Muscle layer of duodenum (tissue), 2 donors: ENCODE data around the gene TEX22.

ENCODE experiments used
- H3K27ac ChIP-seq: one replicate; pipeline ENCODE4 v1.7.0; 2013; ENCODE audit warnings: mild to moderate bottlenecking, low read length
- H3K27me3 ChIP-seq: one replicate; pipeline ENCODE4 v1.7.0; 2013; ENCODE audit warnings: low read depth, mild to moderate bottlenecking, control low read depth, low read length
- H3K36me3 ChIP-seq, 2 donors: one replicate each; pipeline ENCODE4 v1.7.0; 2013; ENCODE audit warnings: low read length in 2 of 2, control low read depth in 1 of 2, mild to moderate bottlenecking in 1 of 2; ENCODE audit not compliant: insufficient read depth in 2 of 2, control insufficient read depth in 1 of 2
- H3K4me1 ChIP-seq, 2 donors: one replicate each; pipeline ENCODE4 v1.7.0; 2013; ENCODE audit warnings: low read length in 2 of 2, mild to moderate bottlenecking in 2 of 2, control low read depth in 1 of 2, moderate library complexity in 1 of 2; ENCODE audit not compliant: insufficient read depth in 2 of 2, control insufficient read depth in 1 of 2
- H3K4me3 ChIP-seq, 2 donors: one replicate each; pipeline ENCODE4 v1.7.0; 2013; ENCODE audit warnings: low read length in 2 of 2, low read depth in 1 of 2, mild to moderate bottlenecking in 1 of 2
- H3K9me3 ChIP-seq, 2 donors: one replicate each; pipeline ENCODE4 v1.7.0; 2013; ENCODE audit warnings: low read length in 2 of 2, control low read depth in 1 of 2, mild to moderate bottlenecking in 1 of 2; ENCODE audit not compliant: control insufficient read depth in 1 of 2
- donor health status: healthy.

Gene TEX22, protein sequence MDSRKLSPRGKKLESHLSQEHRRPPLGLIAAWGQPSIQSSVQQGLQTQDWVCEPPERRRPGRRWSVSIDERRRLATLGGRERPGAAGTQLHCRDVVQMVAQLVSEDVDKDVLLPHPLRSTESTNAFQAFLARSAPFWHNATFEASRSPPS

DNA sequence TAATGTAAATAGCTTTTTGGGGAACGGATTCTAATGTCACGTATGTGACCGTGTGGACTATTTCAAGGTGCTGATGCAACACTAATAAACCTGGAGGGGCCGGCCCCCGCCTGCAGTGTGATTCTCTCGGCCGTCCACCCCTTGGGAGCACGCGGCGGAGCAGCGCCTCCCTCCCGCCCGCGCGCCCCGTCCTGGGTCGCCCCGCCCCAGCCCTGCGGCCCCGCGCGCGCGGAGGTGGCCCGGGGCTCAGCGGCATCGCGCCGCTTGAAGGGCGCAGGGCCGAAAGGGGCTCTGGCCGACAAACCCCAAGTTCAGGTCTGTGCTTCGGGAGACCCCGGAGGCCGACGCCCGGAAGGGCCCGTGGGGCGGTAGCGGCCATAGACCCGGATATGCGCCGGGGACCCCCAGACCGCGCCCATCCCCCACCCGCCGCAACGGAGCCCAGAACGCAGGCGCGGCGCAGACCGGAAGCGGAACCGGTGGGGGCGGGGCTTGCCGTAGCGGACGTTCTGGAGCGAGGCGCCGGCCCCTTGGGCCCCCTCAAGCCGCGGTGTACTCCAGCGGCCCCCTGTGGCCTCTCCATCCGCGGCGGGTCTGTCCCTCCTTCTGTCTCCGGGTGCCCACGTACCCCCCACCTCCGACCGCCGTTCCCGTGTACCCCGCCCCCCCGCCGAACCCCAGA is at the start of gene TEX22:
Gene TEX22, plus strand, starts transcription at position 495 of the 682 bp plus-strand sequence. CDS start 803 bp downstream, outside the sequence.
- H3K9me3 ChIP-seq, result peaks cover 0 to 3% of the 10 kb centered on the region in 2 donors
- no peaks in the 10 kb centered on the region for H3K27me3 ChIP-seq
- peak within 1 kb of the TSS; percentile 66 to 83 for H3K4me3 ChIP-seq
- peaks cover 10 to 23% of the 10 kb centered on the region in 2 donors for H3K4me1 ChIP-seq
- H3K27ac ChIP-seq, result peak within 1 kb of the TSS; percentile 31
- peaks cover 7 to 26% of the 10 kb centered on the region in 2 donors for H3K36me3 ChIP-seq

DNA sequence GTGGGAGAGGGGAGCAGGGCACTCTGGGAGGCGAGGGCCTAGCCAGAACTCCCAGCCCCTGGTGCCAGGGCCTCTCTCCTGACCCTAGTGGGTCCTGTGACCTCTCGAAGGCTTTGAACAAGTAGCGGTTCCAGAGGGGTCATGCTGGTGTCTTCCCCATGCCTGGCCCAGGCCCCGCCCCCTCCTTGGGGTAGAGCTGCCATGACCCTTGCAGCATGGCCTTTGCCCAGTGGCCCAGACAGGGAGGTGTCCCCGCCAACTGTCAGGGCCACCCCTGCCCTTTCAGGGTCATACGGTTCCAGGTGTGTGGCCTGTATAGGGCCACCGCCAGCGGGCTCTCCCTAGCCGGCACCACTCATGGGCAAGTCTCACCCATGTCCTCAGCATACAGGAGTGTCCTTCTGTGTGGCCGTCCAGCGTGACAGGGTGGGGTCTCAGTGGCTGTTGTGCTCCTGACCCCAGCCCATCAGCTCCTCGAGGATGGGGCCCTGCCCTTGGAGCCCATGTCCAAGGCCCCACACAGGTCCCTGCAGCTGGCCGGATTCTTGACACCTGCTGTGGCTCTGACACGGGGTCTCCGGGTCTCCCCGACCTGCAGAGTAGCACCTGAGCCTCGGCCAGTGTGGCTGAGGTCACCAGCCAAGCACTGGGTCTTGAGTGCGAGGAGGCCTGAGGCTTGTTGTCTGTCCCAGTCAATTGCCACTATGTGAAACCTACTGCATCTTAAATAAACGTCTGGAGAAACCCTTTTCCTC is 49.2 kb upstream of the TEX22 start:
- H3K27me3 ChIP-seq, result no peaks in the 10 kb centered on the region
- H3K4me1 ChIP-seq, result peaks cover 0 to 4% of the 10 kb centered on the region in 2 donors
- H3K36me3 ChIP-seq, result peaks cover 0 to 5% of the 10 kb centered on the region in 2 donors
- H3K4me3 ChIP-seq, result no peak overlapping the region
- no peak overlapping the region for H3K27ac ChIP-seq
- no peaks in the 10 kb centered on the region for H3K9me3 ChIP-seq

DNA sequence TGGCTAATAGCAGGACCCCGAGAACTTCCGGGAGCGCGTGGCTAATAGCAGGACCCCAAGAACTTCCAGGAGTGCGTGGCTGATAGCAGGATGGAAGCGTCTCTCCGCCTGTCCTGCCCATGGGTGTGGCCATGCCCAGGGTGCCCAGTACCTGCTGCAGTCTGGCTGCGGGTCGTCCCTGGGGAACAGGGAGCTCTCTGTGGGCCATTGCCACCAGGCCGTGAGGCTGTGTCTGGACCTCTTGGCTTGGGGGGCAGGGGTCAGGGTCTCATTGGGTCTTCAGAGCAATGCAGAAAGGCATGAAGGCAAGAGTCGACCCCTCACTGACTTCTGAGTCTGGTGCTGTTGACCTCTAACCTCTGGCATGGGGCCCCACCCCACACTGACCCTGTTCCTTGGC is 48.3 kb upstream of the TEX22 start:
- Histone ChIP-seq H3K27me3 (no peaks in the 10 kb centered on the region), H3K4me1 (peaks cover 0 to 4% of the 10 kb centered on the region in 2 donors)

DNA sequence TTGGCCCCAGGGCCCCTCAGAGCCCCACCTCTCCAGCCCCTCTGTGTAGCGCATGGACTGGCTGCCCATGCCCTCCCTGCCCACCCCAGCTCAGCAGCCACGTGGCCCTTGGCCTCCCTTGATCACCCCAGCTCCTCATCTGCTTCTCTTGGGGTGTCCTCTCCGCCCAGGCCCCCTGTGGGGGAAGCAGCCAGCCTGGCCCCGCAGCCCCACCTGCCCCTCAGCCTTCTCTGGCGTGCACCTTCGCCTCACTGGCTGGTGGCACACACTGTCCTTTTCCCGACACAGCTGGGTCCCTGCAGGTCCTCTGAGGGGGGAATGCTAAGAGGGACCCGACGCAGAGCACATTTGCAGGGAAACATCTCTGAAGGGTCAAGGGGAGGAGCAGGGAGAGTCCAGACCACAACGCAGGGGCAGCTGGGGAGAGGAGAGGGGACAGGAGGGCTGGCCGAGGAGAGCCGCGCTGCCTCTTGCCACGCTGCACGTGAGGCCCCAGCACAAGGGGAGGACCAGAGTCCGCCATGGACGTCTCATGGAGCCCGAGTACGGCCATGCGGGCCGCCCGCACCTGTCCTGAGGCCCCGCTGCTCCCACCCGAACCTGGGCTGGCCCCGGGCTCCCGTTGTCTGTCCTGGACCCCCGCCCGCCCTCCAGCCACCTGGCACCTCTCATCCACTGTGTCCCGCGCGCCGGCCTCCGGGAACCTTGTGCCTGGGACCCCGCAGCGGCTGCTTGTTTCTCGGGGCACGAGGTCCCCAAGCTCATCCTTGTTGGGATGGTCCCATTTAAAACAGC is 47.7 kb upstream of the TEX22 start:
- H3K4me3 ChIP-seq, result no peak overlapping the region
- no peaks in the 10 kb centered on the region for H3K27me3 ChIP-seq
- H3K4me1 ChIP-seq, result peaks cover 0 to 4% of the 10 kb centered on the region in 2 donors
- H3K9me3 ChIP-seq, result no peaks in the 10 kb centered on the region
- no peak overlapping the region for H3K27ac ChIP-seq
- peaks cover 0 to 15% of the 10 kb centered on the region in 2 donors for H3K36me3 ChIP-seq

More for the DNA sequence above, 48.3 kb upstream of the TEX22 start:
- no peak overlapping the region for H3K27ac ChIP-seq
- peaks cover 0 to 9% of the 10 kb centered on the region in 2 donors for H3K36me3 ChIP-seq
- no peaks in the 10 kb centered on the region for H3K9me3 ChIP-seq
- H3K4me3 ChIP-seq, result no peak overlapping the region

DNA sequence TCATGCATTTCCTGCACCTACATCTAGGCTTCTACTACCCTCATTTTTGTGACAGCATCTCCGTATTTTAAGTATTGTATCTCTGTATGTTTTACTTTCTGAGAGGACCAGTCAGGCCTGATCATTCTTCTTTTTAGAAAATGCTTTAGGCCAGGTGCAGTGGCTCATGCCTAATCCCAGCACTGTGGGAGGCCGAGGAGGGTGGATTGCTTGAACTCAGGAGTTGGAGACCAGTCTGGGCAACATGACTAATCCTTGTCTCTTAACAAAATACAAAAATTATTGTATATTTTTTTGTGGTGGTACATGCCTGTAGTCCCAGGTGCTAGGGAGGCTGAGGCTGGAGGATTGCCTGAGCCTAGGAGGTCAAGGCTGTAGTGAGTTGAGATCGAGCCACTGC is 46.9 kb upstream of the TEX22 start:
- Histone ChIP-seq H3K27ac (no peak overlapping the region), H3K9me3 (no peaks in the 10 kb centered on the region), H3K27me3 (no peaks in the 10 kb centered on the region), H3K36me3 (peaks cover 0 to 15% of the 10 kb centered on the region in 2 donors), H3K4me3 (no peak overlapping the region), H3K4me1 (peaks cover 0 to 4% of the 10 kb centered on the region in 2 donors)

DNA sequence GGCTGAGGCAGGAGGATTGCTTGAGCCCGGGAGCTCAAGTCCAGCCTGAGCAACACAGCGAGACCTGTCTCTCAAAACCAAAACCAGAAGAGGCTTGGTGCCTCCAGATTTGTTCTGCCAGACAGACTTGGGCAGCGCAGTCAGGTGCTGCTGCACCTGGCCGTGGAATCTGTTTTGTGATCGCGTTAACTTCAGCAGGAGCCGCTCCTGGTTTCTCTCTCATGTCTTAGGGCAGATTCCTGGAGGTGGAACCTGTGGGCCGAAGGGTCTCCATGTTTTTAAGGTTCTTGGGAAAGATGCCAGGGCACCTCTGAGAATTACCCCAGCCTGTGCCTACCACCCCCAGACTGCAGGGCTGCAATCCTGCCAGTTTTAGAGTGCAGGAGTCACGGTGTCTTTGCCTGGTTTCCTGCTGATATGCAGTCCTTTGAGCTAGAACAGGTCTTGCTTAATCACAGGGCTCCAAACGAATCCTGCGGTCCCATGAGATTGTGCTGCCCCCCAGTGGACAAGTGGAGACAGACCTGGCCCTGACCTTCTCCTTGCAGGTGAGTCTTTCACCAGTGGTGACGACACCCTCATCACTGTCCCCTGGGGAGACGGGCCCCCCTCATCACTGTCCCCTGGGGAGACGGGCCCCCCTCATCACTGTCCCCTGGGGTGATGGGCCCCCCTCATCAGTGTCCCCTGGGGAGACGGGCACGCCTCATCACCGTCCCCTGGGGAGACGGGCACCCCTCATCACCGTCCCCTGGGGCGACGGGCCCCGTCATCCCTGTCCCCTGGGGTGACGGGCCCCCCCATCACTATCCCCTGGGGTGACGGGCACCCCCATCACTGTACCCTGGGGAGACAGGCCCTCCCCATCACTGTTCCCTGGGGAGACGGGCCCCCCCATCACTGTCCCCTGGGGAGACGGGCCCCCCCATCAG is 46.2 kb upstream of the TEX22 start:
- no peaks in the 10 kb centered on the region for H3K9me3 ChIP-seq
- peaks cover 0 to 4% of the 10 kb centered on the region in 2 donors for H3K4me1 ChIP-seq
- H3K27me3 ChIP-seq, result no peaks in the 10 kb centered on the region
- H3K27ac ChIP-seq, result no peak overlapping the region
- H3K4me3 ChIP-seq, result no peak overlapping the region
- H3K36me3 ChIP-seq, result peaks cover 0 to 15% of the 10 kb centered on the region in 2 donors

DNA sequence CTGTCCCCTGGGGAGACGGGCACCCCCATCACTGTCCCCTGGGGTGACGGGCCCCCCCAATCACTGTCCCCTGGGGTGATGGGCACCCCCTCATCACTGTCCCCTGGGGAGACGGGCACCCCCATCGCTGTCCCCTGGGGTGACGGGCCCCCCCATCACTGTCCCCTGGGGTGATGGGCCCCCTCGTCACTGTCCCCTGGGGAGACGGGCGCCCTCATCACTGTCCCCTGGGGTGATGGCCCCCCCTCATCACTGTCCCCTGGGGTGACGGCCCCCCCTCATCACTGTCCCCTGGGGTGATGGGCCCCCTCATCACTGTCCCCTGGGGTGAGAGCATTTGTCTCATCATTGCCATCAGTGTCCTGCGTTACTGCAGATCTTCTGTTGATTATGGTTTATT is 45.2 kb upstream of the TEX22 start:
- H3K9me3 ChIP-seq, result no peaks in the 10 kb centered on the region
- peaks cover 0 to 17% of the 10 kb centered on the region in 2 donors for H3K36me3 ChIP-seq
- no peaks in the 10 kb centered on the region for H3K27me3 ChIP-seq
- no peak overlapping the region for H3K4me3 ChIP-seq
- H3K27ac ChIP-seq, result no peak overlapping the region
- peaks cover 0 to 4% of the 10 kb centered on the region in 2 donors for H3K4me1 ChIP-seq

DNA sequence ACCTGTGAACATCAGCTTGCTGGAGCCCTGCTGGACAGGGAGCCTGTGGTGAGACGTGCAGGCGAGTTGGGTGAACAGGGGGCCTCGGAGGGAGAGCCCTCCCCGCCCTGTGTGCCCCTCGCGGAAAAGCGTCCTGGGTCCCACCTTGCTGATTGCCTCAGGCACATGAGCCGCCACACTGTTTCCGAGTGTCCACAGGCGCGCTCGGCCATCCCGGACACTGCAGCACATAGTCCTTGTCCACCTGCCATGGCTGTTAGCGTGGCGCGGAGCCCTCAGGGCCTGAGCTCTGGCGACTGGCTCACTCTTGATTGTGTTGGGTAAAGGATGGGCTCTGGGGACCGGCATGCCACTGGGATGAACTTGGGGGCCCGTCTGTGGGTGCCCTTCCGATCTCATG is 43.8 kb upstream of the TEX22 start:
- H3K9me3 ChIP-seq, result no peaks in the 10 kb centered on the region
- peaks cover 0 to 20% of the 10 kb centered on the region in 2 donors for H3K36me3 ChIP-seq
- H3K4me1 ChIP-seq, result peaks cover 0 to 4% of the 10 kb centered on the region in 2 donors
- H3K4me3 ChIP-seq, result no peak overlapping the region
- no peaks in the 10 kb centered on the region for H3K27me3 ChIP-seq
- H3K27ac ChIP-seq, result no peak overlapping the region

DNA sequence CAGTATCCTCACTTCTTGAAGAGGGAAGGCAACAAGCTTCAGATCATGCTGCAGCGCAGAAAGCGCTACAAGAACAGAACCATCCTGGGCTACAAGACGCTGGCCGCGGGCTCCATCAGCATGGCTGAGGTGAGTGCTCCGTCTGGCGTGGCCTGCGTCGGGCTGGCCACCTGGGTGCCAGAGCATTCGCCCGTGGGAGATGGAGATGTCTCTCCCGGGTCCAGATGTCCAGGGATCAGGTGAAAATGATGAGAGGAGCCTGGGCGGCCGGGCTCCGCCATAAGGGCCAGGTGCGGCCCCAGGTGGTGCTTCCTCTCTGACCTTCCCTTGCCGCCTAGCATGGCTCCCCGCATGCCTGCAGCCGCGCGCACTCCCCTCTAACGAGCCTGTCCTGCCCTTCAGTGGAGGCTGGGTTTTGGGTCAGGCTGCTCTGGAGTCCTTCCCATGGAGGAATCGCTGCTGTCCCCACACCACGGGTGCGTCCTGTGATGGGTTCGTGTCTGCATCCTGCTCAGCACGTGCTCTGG is 43.2 kb upstream of the TEX22 start:
- Histone ChIP-seq H3K9me3 (no peaks in the 10 kb centered on the region), H3K27ac (no peak overlapping the region), H3K4me3 (no peak overlapping the region), H3K4me1 (peaks cover 0 to 4% of the 10 kb centered on the region in 2 donors), H3K27me3 (no peaks in the 10 kb centered on the region), H3K36me3 (peaks cover 0 to 20% of the 10 kb centered on the region in 2 donors)
